Stimulated activated naive CD8-positive, alpha-beta T cell treated with anti-CD3 and anti-CD28 coated beads, Interleukin-15, Interleukin-2, amounts not matched to agents 100 ng/mL and 50 ng/mL, for 24 hours (primary cell): Measurements from ENCODE around the gene CNTN3.

Experiments used
- H3K27ac Mint-ChIP-seq: one replicate; pipeline ENCODE4 v1.8.0; 2021; ENCODE audit warnings: mild to moderate bottlenecking, mixed read lengths
- H3K27me3 Mint-ChIP-seq: one replicate; pipeline ENCODE4 v1.8.0; 2021; ENCODE audit warnings: mixed read lengths
- H3K36me3 Mint-ChIP-seq: one replicate; pipeline ENCODE4 v1.8.0; 2021; ENCODE audit warnings: low read depth, mixed read lengths
- H3K4me1 Mint-ChIP-seq: one replicate; pipeline ENCODE4 v1.8.0; 2021; ENCODE audit warnings: low read depth, mixed read lengths
- H3K4me3 Mint-ChIP-seq: one replicate; pipeline ENCODE4 v1.8.0; 2021; ENCODE audit warnings: mild to moderate bottlenecking, mixed read lengths
- H3K9me3 Mint-ChIP-seq: one replicate; pipeline ENCODE4 v1.8.0; 2021; ENCODE audit warnings: mixed read lengths

The CNTN3 gene

DNA sequence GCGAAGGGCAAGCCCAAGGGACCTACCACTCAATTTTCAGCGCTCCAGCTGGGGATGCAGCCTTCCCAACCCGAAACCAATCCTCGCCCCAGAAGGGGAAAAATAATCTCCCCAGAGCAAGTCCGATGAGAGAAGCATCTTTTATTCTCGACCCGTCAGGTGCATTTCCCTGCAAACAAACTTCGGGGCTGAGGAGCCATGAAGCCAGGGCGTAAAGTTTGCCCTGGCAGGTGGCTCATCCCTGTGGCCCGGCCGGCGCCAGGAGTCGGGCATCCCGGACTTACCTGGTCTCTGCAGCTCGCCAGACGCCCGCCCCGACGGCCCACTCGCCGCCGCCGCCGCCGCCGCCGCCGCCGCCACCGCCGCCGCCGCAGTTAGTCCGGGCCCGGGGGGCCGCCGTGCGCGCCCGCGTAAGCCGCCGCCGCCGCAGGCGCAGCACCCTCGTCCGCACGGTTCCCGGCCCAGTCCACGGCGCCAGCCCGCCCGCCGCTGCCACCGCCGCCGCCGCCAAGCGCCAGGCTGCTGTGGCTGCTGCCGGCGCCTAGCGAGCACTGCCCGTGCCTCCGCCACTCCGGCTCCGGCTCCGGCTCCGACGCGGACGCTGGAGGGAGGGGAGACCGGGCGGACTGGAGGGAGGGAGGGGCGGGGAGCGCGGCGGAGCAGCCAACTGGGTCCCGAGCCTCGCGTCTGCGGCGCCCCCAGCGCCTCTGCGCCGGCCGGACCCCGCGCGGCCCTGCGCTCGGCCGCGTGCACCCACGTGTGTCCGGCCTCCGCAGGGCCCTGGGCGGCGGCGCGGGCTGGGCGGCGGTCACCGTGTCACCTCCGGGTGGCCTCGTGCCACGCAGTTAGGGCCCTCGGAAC, at the start of gene CNTN3:
Gene CNTN3 (minus strand): TSS at position 553 of the 861 bp plus-strand sequence. CDS start 93,547 bp downstream, outside the sequence.
- Mint-ChIP-seq H3K27ac (no peak within 1 kb of the TSS), H3K27me3 (peaks cover 29% of the 10 kb centered on the region), H3K36me3 (no peaks in the 10 kb centered on the region), H3K4me1 (no peaks in the 10 kb centered on the region), H3K4me3 (no peak within 1 kb of the TSS), H3K9me3 (no peaks in the 10 kb centered on the region)

DNA sequence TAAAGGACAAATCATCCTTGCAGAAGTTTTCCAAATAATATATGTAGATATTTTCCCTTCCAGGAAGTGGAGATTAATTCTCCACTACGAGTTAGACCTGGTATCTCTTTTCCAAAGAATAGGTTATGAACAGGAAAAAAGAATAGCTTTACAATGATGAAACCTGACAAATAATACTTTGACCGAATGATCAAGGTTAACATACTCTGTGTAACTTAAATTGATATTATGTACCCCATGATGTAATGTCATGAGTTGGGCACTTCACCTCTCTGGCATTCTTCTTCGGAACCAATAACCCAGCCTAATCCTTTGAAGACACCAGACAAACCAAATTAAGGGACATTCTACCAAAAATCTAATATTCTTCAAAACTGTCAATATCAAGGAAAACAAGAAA, 48.7 kb upstream of the CNTN3 start:
- Mint-ChIP-seq H3K27ac (no peak overlapping the region), H3K4me3 (no peak overlapping the region), H3K4me1 (no peaks in the 10 kb centered on the region), H3K27me3 (no peaks in the 10 kb centered on the region), H3K36me3 (no peaks in the 10 kb centered on the region), H3K9me3 (peaks cover 20% of the 10 kb centered on the region)

DNA sequence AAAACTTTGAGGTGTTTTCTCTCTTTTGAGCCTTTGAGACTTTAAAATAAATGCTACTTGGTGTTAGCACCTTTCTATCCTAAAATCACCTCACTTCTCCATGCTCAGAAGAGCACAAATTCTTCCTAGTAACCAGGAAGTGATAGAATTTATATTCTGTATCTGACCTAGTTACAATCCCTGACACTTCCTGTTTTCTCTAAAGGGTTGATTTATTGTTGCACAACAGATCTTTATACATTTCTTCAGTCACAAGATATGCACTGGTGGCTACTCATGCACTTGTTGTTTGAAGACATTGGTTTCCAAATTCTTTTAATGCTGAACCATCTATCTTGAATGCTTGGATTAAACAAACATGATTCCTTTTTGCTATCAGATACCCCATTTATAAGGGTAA, 47.2 kb upstream of the CNTN3 start:
- H3K27me3 Mint-ChIP-seq: no peaks in the 10 kb centered on the region
- H3K4me3 Mint-ChIP-seq: no peak overlapping the region
- no peaks in the 10 kb centered on the region for H3K36me3 Mint-ChIP-seq
- H3K9me3 Mint-ChIP-seq: peaks cover 13% of the 10 kb centered on the region
- H3K4me1 Mint-ChIP-seq: no peaks in the 10 kb centered on the region
- H3K27ac Mint-ChIP-seq: no peak overlapping the region

DNA sequence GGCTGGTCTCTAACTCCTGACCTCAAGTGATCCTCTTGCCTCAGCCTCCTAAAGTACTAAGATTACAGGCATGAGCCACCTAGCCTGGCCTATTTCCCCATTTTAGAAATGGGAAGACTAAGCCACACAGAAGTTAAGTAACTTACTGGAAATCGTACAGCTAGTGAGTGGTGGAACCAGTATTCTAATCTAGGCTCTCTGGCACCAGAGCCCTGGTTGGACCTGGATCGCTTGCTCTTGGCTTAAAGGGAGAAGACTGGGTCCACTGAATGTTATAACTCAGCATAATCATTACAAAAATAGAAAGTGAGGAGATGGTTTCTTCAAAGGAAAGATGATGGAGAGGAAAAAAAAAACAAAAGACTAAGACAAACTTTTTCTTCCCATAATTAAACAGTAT, 37.4 kb upstream of the CNTN3 start:
- H3K27ac Mint-ChIP-seq: no peak overlapping the region
- H3K27me3 Mint-ChIP-seq: no peaks in the 10 kb centered on the region
- no peak overlapping the region for H3K4me3 Mint-ChIP-seq
- H3K4me1 Mint-ChIP-seq: no peaks in the 10 kb centered on the region
- no peaks in the 10 kb centered on the region for H3K36me3 Mint-ChIP-seq
- no peaks in the 10 kb centered on the region for H3K9me3 Mint-ChIP-seq

DNA sequence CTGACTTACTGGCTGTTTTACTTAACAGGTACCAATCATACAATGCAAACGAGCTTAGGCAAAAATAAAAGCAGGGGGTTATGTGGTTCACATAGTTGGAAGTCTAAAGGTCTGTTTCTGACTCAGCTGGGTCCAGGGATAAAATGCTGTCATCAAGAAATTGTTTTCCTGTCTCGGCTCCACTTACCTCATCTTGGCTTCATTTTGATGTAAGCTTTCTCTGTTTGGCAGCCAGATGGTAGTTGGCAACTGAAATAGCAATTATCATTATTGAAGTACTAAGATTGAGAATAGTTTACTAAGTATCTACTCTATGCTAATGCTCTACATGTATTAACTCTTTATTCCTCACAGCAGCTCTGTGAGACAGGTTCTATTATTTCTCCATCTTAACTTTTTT, 36.8 kb upstream of the CNTN3 start:
- no peaks in the 10 kb centered on the region for H3K36me3 Mint-ChIP-seq
- H3K4me3 Mint-ChIP-seq: no peak overlapping the region

DNA sequence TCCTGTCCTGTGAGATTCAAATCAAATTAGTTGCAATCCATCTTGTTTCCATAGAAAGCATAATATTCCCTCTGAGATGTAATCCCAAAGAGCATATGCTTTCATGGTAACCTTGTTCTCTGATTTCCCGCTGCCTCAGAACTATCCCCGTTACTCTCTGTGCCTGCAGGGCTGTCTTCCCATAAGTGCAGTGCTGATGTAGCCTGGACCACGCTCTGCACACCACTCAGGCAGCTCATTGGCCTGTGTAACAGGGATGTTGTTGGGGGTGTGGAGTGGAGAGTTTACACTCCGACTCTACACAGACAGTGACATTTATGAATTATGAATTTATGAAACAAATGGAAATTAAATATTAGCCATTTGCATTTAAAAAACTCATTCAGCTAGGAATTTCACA, 33.6 kb upstream of the CNTN3 start:
- H3K4me3 Mint-ChIP-seq: no peak overlapping the region

More for the DNA sequence above, 36.8 kb upstream of the CNTN3 start:
- no peaks in the 10 kb centered on the region for H3K9me3 Mint-ChIP-seq
- H3K27me3 Mint-ChIP-seq: no peaks in the 10 kb centered on the region
- H3K4me1 Mint-ChIP-seq: no peaks in the 10 kb centered on the region
- H3K27ac Mint-ChIP-seq: no peak overlapping the region

DNA sequence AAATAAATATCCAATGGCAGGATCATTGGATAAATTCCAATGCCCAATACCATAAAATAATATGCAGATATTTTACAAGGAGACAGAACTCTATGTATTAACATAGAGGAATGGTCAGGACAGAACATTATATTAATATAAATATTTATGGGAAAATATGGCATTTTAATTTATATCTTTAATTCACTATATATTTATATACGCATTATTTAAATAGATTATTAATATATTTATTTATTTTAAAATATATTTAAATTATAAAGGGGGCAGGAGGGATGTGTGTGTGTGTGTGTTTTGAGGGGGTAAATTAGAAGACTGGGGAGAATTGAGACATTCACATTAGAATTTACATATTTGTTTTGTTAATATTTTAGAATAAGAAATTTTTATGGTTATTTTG, 31.6 kb upstream of the CNTN3 start:
- H3K9me3 Mint-ChIP-seq: no peaks in the 10 kb centered on the region
- no peaks in the 10 kb centered on the region for H3K36me3 Mint-ChIP-seq
- H3K4me3 Mint-ChIP-seq: no peak overlapping the region
- H3K27ac Mint-ChIP-seq: no peak overlapping the region
- no peaks in the 10 kb centered on the region for H3K27me3 Mint-ChIP-seq
- no peaks in the 10 kb centered on the region for H3K4me1 Mint-ChIP-seq

More for the DNA sequence above, 33.6 kb upstream of the CNTN3 start:
- Mint-ChIP-seq H3K9me3 (no peaks in the 10 kb centered on the region), H3K27ac (no peak overlapping the region), H3K4me1 (no peaks in the 10 kb centered on the region), H3K27me3 (no peaks in the 10 kb centered on the region), H3K36me3 (no peaks in the 10 kb centered on the region)

DNA sequence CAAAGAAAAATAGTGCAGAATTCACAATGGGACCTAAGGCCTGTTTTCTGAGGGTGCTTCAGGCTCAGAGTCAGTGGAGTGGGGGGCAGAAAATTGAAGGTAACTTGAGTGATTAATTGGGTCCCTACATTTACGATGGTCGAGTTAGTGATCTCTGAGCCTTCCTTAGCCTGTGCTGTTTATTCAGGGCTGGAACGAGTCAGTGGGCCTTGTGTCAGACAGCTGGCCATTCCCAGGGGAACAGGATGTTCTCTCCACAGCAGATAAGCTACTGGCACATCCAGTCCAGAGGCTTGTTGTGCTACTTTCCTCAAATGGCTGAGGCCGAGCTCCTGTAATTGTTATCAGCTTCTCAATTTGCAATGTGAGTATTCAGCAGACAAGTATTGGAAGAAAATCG, 29.2 kb upstream of the CNTN3 start:
- no peak overlapping the region for H3K27ac Mint-ChIP-seq
- peaks cover 4% of the 10 kb centered on the region for H3K9me3 Mint-ChIP-seq
- no peak overlapping the region for H3K4me3 Mint-ChIP-seq
- no peaks in the 10 kb centered on the region for H3K27me3 Mint-ChIP-seq
- no peaks in the 10 kb centered on the region for H3K36me3 Mint-ChIP-seq
- no peaks in the 10 kb centered on the region for H3K4me1 Mint-ChIP-seq

DNA sequence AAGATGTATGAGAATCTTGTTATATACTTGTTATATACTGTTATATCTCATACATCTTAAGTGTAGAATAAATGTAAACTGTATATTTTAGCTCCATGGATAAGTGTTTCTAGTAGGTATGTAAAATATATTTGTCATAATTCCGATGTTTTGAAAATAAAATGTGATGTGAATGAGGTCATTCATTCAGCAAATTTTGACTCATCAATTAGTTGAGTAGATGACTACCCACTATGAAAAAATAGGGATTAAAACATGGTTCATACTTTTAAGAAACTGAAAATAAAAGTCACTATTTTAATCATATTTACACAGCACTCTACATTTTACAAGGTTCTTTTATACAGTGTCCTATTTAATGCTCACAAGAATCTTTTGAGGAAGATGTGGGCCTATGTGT, 28.4 kb upstream of the CNTN3 start:
- H3K9me3 Mint-ChIP-seq: peaks cover 7% of the 10 kb centered on the region
- H3K36me3 Mint-ChIP-seq: no peaks in the 10 kb centered on the region
- H3K4me3 Mint-ChIP-seq: no peak overlapping the region
- H3K27ac Mint-ChIP-seq: no peak overlapping the region
- no peaks in the 10 kb centered on the region for H3K4me1 Mint-ChIP-seq
- no peaks in the 10 kb centered on the region for H3K27me3 Mint-ChIP-seq

DNA sequence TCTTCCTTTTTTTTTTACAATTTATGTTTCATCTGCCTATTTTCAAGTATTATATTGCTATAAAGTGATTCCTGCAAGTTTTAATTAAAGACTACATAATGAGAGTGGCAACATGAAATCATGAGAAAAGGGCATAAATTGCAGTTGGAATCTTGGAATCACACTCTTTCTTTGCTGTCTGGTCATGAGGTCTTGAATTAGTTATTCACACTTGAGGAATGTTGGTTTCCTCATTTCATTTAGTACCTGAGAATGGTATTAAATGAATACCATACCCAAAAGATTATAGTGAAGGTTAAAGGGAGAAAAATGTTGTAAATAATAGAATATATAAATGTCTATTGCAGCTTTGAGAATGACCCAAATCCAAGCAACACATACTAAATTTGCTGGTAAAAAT, 25.8 kb upstream of the CNTN3 start:
- Mint-ChIP-seq H3K27me3 (no peaks in the 10 kb centered on the region), H3K4me1 (no peaks in the 10 kb centered on the region), H3K9me3 (peaks cover 7% of the 10 kb centered on the region), H3K27ac (no peak overlapping the region), H3K36me3 (no peaks in the 10 kb centered on the region), H3K4me3 (no peak overlapping the region)

DNA sequence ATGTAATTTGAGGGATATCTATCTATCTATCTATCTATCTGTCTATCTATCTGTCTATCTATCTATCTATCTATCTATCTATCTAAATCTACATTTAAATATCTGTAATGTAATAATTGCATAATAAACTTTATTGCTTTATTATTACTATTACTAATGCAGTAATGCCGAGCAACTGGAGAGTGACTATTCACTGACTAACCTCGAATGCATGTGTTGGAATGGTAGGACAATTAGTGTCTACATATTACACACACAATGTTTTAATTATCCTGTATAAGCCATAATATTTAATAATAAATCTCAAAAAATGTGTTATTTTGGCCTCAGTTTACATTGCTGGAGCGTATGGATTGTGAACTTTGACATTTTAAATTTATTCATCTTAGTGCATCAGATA, 25.2 kb upstream of the CNTN3 start:
- Mint-ChIP-seq H3K9me3 (peaks cover 7% of the 10 kb centered on the region), H3K4me3 (no peak overlapping the region), H3K36me3 (no peaks in the 10 kb centered on the region), H3K4me1 (no peaks in the 10 kb centered on the region), H3K27me3 (no peaks in the 10 kb centered on the region), H3K27ac (no peak overlapping the region)

DNA sequence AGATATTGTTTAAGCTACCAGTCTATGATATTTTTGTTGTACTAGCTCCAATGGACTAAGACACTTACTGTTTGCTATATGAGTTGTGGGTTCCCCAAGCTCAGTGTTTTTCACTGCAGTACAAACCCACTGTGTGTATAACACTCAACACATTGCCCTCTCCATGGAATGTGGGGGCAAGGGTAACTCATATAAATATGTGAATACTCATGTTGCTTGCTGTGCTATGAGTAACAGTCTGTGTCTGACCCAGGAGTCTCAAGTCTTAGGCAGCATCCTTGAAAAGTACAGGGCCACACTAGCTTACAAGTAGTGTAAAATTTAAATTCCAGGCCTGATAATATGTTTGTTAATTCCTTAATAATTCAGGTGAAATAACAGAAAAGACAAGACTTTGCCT, 22.5 kb upstream of the CNTN3 start:
- H3K4me1 Mint-ChIP-seq: no peaks in the 10 kb centered on the region
- H3K9me3 Mint-ChIP-seq: peaks cover 11% of the 10 kb centered on the region
- no peak overlapping the region for H3K4me3 Mint-ChIP-seq
- H3K36me3 Mint-ChIP-seq: no peaks in the 10 kb centered on the region
- H3K27me3 Mint-ChIP-seq: no peaks in the 10 kb centered on the region
- H3K27ac Mint-ChIP-seq: no peak overlapping the region

DNA sequence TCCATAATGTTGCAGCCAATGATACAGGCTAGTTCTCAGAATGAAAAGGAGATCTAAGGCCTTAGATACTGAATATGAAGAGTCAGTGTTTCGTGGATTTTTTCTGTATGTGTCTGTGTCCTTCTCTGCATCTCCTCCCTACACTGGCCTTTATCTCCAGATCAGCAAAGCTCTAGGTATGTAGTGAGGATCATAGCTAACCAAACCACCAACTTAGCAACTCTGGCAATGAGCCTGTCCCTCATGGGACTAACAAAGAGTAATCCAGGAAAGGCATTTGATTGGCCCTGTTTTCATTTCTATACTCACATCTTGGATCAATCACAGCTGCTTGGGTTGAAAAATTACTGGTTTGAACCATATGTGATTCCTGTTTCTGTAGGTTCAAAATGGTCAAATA, 18.6 kb upstream of the CNTN3 start:
- no peak overlapping the region for H3K27ac Mint-ChIP-seq
- H3K36me3 Mint-ChIP-seq: no peaks in the 10 kb centered on the region
- no peak overlapping the region for H3K4me3 Mint-ChIP-seq
- peaks cover 9% of the 10 kb centered on the region for H3K9me3 Mint-ChIP-seq
- no peaks in the 10 kb centered on the region for H3K4me1 Mint-ChIP-seq
- H3K27me3 Mint-ChIP-seq: no peaks in the 10 kb centered on the region

DNA sequence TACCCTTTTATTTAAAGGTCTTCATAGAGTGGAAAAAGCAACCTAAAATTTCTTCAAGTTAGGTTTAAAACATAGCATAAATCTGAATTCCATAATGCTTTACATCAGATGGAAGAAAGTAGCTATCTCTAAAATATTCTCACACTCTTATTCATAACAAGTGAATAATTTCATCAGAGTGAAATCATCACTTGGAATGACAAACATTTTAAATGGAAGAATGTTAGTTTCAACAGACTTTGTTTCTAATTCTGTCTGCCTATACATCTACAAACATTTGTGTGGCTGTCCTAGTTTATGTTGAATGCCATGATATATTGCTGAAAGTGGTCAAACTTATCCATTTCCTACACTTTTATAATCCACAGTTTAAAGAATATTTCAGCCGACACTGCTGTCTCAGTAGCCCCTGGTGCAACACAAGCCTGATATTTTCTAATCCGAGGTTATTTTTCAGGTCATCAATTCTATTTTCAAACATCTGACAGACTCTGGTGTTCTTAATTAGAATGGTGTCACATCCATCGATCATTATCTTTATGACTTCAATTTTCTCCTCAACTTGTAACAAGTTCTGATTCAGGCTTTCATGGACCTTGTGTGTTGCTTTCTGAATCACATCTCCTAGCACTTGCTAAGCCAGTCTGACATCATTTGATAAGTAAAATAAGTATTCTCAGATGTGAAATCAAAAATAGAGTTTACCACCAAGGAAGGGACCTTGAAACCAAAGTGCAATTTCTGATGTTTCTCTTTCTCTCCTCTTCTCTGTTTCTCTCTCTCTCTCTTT, 17.1 kb upstream of the CNTN3 start:
- Mint-ChIP-seq H3K4me1 (no peaks in the 10 kb centered on the region), H3K27me3 (no peaks in the 10 kb centered on the region), H3K4me3 (no peak overlapping the region), H3K9me3 (peaks cover 20% of the 10 kb centered on the region), H3K27ac (no peak overlapping the region), H3K36me3 (no peaks in the 10 kb centered on the region)

DNA sequence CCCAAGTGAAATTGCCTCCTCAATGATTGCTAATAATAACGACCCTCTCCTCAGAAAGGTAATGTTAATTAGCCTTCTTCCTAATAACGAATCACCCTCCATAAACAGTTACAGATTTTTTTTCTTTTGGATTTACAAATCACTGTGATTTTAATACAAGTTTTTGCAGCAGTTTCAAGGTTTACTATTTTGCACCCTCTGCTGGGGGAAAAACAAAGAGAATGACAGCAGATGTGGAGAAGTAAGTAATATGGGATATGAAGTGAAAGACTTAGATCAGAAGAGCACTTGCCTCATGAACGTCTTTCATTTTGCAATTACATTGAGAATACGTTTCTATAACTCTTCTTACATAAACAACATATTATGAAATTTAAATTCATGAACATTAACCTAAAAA, 16.1 kb upstream of the CNTN3 start:
- Mint-ChIP-seq H3K36me3 (no peaks in the 10 kb centered on the region), H3K27me3 (no peaks in the 10 kb centered on the region), H3K4me3 (no peak overlapping the region), H3K9me3 (peaks cover 20% of the 10 kb centered on the region), H3K4me1 (no peaks in the 10 kb centered on the region), H3K27ac (no peak overlapping the region)
